ENCODE measurements around the gene PSMG4. TPM values are rescaled to one million over a fixed set of nuclear protein-coding genes. Genes with fewer than 3 reads are reported as not detected.
A peak's percentile ranks its signal among the peaks of the same experiment; 100 is the strongest.

The PSMG4 gene
- total RNA-seq, 1 donor from 2014 or later = 18.7 TPM

DNA sequence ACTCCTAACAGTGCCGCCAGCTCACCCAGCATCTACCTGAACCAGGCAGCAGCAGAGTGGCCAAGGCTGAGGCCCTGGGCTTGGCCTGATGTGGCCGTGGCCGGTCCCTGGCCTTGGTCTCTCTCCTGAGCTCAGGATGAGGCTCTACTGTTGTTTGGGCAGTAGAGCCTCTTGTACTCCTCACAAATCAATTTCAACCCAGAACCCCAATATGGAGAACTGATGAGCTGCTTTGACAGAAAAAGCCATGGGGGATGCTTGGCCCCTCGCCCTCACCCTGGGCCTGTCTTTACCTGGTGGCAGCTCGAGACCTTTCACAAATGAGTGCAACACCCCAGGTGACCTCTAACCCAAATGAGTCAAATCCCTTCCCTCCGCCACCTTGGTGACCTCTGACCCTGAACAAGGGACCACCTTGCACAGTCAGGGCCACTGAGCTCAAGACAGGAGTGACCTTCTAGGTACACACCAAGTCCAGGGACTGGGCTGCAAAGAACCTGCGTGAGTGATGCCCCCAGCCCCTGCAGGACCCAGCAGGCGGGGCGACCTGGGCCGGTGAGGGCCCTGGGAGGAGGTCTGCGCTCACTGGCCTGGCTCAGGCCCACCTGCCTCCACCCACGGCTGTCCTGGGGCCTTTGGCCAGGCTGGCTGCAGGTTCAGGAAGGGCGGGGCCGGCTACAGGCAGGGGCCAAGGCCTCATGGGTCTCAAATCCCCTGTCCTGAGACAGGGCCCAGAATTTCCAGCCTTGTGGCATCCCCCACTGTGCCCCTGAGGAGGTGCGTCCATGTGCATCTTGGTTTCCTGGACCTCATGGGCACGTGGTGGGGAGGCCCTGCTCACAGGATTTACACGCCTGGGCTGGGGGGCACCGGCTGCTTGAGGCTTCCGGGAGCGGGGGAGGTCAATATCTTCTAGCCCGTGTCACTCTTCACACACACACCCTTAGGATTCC is 30.2 kb downstream of the PSMG4 start:
- peak; percentile 81 for DNase-seq (ENCODE audit: low spot score)

DNA sequence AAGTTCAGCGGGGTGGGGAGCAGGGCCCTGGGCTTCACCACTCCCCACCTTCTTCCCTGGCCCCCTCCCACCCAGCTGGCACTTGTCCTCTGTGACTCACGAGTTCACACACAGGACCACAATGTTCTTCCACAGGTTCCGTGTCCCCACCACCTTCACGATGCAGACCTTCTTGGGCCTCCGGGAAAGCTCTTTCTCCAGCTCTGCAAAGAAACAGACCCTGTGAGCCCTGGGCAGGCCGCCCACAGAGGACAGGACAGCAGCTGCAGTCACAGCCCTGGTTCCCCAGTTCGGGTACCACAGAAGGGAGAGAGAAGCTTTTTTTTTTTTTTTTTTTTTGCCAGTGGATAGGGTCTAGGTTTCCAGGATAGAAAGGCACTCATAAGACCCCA is 30.9 kb downstream of the PSMG4 start:
- no peak for DNase-seq (ENCODE audit: low spot score)

DNA sequence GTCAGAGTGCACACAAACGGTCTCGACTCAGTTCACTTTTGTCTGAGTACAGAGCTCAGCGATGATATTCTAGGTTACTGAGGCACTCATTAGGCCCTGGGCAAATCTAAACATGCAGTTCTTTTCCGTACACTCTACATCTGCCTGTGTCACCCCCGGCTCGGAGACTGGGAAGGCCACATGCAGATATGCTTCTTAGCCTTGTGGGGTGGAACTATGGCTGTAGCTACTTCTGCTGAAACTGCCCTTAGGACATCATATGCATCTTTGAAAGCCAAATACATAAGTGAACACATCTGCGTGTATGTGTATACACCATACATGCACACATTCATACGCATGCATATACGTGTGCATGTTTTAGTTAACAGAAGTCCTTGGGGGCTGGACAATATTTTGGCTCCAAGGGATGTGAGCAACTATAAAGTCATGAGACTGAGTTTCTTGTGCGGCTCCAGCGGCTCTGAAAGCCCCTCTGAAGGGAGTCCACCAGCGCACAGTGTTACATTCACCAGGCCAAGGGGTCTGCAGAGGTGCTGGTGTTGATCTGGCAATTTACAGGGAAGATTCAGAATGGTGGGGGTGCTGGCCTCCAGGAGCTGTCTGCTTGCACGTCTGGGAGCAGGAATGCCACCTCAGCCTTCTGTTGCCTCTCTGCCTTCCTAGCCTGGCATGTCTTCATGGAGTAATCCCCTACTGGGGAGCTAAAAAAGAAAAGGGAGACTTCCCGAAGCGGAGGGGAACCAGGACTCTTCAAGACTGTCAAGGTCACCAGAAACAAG is 31.6 kb downstream of the PSMG4 start:
- peak; percentile 47 for DNase-seq (ENCODE audit: low spot score)

DNA sequence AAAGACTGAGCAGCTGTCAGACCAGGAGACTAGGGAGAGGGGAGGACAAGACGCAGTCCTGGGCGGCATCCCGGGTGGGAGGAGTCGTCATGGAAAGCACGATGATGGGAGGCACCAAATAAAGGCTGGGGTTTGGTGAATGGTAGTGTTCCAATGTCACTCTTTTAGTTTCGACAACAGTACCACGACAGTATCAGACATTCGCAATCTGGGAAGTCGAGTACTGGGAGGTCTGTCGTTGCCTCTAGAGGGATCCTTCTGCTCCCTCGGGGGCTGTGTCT is 32.1 kb downstream of the PSMG4 start:
- DNase-seq (ENCODE audit: low spot score) = peak; percentile 9

DNA sequence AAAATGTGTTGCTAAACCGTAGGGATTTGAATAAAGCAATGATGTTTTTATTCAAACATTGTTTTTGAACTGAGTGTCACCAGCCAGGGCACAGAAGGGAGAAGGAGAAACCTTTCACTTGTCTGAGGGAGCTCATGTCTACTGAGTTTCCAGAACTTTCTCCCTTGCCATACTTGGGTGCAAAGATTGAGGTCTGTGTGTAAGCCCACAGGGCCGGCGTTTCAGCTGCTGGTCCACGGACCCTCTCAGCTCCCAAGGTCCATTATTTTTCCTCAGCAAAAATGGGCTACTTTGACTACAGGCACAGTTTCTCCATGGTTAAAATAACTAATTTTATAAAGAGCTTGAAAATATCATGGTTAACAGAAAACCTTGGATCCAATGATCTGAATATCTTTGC is 32.6 kb downstream of the PSMG4 start:
- DNase-seq (ENCODE audit: low spot score) = peak; percentile 57

DNA sequence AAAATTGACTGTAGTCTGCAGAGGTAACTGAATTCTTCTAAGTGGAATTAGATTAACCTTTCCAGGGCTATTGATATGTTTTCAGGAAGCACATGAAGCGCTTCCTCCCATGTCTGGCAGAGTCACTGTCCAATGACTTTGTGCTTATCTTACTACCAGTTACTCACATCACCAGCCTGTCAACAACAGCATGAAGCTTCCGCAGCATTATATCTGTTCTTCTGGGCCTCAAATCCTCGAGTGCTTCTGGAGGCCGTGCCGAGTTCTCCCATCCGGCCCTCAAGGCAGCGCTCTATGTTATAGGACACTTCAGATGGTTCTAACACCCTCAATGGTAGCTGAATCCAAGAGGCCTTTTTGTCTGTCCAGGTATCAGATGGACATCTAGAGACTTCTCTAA is 33.2 kb downstream of the PSMG4 start:
- peak; percentile 62 for DNase-seq (ENCODE audit: low spot score)

DNA sequence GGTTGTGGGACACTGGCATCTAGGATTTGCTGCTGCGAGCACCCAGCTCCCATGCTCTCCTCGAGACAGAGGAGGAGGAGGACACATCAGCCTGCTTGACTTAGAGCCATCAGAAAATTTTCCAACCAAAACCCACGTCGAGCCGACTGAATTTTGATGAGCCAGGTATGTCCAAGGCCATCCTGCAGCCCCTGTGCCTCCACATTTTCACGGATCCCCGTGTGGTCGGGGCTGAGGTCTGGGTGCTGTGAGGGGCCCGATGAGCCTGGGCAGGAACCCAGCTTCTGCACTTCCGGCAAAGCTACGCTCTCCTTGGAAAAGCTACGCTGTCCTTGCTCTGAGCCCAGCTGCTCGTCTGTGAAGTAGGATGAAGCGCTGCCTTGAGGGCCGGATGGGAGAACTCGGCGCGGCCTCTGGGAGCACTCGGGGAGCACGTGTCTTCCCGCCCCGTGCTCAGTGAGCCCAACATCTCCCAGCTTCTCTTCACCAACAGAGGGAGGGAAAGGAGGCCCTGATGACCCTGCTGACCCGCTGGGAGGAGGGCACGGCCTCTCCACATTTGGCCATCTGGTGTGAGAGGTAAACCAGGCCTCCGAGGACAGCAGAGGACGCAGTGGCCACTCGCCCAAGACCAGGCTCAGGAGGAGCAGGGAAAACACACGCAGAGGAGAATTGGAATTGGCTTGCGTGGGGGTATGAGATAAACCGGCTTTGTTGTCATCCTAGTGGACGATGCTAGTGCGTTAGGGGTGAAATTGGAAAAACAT is 33.9 kb downstream of the PSMG4 start:
- peak; percentile 74 for DNase-seq (ENCODE audit: low spot score)

DNA sequence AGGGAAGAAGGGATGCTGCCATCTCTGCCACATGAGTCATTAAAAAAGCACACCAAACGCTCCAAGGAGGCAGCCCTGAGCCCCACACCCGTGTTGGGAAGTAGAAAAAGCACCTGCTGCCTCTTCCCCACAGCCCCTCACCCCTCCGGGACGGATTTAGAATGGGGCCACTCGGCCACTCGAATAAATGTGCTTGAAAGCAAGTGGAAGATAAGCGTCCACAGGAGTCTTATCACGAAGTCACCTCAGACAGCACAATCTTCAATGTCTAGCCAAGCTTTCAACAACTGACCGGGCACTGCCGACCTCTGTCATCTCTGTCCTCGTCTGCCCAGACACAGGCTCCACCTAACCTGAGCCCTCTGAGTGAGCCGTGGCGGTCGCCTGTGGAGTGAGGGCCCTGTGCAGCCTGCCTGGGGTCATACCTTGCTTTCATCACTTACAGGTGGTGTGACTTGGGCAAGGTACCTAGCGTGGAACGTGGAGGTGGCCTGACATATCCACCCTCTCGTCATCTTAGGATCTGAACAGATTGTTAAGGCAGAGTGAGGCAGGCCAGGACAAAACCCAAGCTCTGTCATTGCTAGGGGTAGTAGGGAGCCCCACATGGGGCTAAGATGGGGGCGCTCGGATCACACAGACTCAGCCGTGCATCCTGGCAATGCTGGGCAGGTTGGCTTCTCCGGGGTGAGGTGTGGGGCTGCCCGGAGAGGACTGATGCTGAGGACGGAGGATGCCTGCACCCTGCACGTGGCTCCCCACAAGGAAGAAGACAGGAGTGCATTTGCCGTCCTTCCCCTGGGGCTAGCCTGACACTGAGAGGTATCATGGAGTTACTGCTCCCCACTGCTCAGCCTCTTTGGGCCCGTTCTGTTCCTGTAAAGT is 34.8 kb downstream of the PSMG4 start:
- DNase-seq (ENCODE audit: low spot score) = peak; percentile 55

DNA sequence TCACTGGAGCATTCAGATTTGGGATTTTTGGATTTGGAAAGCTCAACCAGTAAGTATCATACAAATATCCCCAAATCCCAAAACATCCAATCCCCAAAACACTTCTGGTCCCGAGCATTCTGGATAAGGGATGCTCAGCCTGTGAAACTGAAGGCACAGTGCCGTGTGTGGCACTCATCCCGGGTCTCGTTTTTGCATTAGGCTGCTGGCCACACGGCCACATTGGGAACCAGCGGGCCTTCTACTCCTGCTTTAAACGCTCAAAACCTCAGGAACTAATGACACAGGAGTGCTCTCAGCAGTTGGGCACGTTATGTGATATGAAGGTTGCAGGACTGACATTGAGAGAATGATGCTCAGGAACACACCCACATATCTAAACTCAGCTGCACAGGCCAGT is 35.6 kb downstream of the PSMG4 start:
- no peak for DNase-seq (ENCODE audit: low spot score)

DNA sequence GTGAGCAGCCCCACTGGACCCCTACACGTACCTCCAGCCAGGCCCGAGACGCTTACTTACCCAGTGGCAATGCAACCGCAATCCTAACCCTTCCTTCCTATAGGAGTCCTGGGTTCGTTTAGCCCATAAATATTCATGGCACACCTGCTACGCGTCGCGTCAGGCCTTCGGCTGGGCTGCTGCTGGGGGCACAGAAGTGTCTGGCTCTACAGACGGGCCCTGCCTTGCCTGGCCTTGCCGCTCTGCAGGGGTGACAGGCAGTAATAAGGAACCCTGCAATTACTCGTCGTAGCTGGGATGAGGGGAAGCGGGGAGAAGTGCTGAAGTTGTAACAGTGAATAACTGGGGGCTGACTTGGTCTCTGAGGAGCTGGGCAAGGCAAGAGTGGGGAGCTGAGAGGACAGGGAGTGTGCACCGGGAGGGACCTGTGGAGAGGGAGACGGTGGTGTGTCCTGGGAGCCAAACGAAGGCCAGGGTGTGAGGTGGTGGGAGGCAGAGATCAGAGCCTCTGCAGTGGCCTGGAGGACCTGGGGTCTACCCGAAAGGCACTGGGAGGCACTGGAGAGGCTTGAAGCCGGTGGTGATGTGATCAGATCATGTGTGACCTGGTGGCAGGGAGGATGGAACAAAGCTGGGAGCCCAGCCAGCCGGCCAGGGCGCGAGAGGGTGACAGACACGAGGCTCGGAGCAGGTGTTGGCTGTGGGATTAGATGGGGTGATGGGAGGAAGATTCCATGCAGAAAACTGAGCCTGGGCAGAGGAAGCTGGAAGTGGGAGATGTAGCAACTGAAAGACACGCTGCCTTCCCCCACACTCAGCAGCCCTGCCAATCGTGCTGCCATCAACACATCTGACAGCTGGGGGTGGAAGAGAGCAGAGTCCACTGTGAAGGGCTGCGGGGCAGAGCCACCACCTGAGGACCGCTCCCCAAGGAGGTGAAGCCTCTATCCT is 36.4 kb downstream of the PSMG4 start:
- no peak for DNase-seq (ENCODE audit: low spot score)

DNA sequence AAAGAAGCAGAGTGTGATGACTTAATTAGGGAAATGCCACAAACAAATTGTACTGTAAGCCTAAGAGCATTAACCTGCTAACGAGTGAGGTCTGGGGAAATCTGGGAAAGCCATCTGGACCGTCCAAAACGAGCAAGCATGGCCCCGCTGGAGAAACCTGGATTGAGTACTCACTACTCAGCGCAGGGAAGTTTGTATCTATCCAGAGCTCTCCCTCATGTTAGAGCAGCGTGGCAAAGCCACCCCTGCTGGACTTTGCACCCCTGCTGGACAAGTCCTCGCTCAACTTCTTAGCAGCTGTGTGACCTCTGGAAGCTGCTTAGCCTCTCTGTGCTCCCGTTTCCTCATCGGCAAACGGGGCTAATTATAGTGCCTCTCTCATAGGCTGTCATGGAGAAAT is 37.3 kb downstream of the PSMG4 start:
- DNase-seq (ENCODE audit: low spot score) = peak; percentile 49

DNA sequence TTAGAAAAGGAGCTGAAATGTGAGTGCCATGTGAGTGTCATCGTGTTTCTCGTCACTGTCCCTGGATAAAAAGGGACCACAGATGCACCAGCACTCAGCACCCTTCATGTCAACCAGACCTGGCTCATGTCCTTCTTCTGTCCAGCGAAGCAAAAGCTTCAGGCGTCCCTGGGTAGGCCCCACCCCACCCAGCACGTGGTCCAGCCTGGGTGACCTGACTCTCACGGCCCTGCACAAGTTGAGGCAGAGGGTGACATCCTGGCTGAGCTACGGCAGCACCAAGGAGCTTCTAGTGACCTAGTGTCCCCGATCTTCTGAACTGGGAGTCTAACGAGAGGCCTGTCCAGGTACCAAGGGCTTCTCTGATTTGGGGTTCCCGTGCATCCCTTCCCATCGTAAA is 37.8 kb downstream of the PSMG4 start:
- no peak for DNase-seq (ENCODE audit: low spot score)

DNA sequence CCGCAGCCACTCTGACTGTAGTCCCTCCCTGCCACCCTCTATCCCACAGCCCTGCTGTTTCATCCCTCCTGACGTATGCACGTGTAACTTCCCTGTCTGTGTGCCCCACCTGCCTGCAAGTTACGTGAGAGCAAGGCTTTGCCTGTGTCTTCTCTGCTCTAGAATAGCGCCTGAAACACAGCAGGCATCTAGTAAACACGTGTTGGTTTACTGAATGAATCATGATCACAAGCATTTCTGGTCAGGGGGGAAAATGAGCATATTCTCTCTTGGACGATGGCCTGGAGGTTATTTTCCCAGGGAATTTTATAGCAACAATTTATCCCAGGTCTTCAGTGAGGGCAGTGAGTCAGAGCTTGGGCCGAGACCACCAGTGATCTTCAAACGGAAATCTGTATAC is 38.3 kb downstream of the PSMG4 start:
- DNase-seq (ENCODE audit: low spot score) = no peak

DNA sequence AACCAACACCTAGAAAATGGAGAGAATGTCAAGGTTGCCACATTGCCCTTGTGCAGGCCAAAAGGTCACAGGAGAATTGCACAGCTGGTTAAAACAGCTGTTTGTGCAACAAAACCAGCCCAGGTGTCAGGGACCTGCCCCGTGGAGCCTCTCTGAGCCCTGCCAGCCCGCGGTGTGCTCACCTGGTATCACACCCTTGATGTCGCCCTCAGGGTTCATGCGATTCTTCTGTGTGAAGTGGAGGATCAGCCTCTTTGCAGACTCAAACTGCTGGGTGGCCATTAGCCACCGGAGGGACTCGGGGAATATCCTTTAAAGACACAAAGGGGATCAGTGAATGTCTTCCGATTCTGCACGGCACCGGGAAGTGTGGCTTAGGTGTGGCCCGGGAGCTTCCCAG is 39.2 kb downstream of the PSMG4 start:
- DNase-seq (ENCODE audit: low spot score) = peak; percentile 68

DNA sequence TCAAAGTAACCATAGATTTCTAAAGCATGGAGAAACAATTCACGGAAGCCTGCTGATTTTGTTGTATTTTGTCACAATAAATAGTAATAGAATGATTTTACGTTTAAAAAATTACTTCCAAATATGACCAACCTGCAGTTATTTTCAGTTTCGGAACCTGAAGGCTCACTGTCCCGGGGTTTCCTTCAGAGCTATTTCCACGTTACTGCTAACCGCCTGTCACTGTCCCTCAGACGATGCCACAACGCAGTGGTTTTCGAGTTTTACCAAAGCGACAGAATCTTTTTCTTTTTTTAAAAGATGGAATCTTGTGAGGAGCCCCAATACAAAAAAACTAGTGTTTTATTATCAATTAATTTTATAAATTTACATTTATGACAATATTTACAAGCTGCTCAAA is 40.5 kb downstream of the PSMG4 start:
- peak; percentile 12 for DNase-seq (ENCODE audit: low spot score)

DNA sequence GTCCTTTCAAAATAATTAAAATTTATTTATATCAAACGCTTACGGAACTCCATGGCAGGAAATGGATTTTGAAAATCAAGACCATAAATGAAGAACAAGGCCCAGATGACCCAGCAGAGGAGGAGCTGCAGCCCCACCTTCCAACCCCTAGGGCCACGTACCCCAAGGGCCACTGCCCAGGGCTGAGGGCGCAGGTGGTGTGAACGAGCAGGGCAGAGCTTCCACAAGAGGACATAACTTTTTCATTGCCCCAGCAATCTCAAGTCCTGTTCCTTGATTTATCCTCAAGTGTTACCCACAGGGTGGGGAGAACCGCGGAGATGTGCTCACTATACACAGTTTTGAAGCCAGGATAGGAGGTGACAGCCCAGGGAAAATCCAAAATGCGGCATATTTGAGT is 42.8 kb downstream of the PSMG4 start:
- no peak for DNase-seq (ENCODE audit: low spot score)

DNA sequence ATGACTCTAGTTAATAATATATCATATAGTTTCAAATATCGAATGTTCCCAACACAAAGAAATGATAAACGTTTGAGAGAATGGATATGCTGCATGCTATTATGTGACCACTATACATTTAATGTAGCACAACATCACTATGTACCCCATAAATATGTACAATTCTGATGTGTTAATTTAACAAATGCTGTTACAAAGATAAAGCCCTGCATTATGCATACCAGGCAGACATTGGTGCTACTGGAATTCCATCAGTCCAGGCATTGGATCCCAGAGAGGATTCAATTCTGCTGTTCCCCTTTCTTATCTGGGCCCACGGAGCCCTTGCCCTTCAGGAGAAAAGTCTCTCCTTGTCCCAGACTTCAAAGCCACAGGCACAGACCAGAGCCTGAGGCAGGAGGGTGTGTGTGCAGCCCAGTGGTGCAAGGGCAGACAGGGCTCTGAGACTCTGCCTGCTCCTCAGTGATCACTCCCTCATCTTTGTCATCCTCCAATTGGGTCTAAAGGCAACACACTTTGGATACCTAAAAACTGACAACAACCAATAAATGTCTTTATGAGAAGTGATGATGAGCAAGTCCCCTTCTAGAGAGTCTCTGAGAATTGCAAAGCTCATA is 45.2 kb downstream of the PSMG4 start:
- peak; percentile 16 for DNase-seq (ENCODE audit: low spot score)

DNA sequence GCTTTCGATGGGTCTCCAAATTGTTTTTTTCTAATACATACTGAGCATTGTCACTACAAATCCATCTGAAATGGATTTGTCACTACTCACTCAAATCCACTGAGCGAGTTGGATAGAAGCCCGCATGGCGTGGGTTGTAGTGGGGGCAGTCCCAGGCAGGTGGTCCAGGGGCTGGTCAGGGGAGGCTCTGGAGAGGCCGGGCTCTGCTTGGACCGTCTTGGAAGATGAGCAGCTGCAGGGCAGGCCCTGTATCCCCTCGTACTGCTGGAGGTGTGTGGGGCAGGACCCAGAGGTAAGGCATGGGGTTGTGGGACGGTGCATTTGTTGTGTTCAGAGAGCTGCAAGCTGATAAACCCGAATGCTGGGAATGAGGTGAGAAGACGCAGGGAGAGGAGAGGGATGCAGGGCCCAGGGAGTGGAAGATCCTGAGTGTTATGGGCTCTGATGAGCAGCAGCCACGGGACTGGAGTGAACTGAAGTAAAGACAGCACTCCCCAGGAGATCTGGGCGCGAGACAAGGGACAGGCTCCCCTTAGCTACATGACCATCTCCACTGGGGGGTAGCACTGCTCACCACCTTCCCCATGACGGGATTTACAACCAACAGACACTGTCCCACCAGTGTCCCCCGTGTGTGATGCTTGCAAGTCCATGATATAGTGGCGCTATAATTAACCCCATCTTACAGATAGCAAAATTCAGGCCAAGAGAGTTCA is 45.9 kb downstream of the PSMG4 start:
- peak; percentile 37 for DNase-seq (ENCODE audit: low spot score)

DNA sequence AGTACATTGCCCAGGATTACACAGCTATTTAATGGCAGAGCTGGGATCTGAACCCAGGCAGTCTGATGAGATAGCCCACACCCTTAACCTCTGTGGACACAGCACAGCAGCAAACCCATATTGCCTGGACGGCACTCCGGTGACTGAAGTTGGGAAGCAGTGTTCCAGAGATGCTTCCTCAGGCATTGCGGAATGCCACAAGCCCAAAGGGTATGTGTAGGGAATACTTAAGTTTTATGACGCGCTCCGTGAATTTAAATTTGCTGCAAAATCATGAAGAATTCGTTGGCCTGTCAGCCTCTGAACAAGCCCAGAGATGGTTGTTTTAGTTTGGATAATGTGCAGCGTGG is 46.4 kb downstream of the PSMG4 start:
- DNase-seq (ENCODE audit: low spot score) = peak; percentile 11
